GM15510 (cell line): ENCODE data around the gene XBP1.

Experiments
- POLR2A ChIP-seq: IDR thresholded peaks from 3 replicates; pipeline ENCODE4 v1.6.1; 2011; ENCODE audit warnings: borderline replicate concordance; ENCODE audit not compliant: insufficient read length; ENCODE audit errors: extremely low read depth

Gene XBP1

DNA sequence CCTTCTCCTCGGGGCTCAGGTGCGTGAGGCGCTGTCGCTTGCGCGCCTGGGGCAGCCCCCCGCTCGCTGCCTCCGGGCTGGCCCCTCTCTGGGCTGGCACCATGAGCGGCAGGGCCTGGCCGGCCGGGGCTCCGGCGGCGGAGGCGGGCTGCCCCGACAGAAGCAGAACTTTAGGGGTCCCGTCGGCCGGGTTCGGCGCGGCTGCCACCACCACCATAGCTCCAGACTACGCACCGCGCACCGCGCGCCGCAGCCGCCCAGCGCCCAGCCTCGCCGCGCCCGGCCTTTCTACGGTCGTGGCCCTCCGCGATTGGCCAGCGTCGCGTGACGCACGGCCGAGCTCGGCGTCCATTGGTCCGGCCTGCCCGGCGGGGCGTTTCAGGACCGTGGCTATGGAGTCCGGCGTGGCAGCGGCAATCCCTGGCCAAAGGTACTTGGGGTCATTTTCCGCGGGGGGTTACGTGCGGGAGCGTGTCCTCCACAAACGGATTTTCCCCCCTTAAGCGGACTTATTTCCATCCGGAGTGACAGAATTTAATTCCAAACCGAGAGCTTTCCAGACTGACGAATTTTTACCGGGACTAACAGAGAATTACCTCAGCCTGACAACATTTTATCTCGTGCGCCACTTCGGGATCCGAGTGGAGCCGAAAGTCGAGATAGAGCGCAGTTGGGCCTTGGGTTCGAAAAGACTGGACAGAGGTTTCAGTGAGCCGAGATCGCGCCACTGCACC is at the start of gene XBP1:
XBP1 (minus strand) TSS at position 262 of the 734 bp plus-strand sequence.
- TF ChIP-seq POLR2A, result peak; percentile 98

DNA sequence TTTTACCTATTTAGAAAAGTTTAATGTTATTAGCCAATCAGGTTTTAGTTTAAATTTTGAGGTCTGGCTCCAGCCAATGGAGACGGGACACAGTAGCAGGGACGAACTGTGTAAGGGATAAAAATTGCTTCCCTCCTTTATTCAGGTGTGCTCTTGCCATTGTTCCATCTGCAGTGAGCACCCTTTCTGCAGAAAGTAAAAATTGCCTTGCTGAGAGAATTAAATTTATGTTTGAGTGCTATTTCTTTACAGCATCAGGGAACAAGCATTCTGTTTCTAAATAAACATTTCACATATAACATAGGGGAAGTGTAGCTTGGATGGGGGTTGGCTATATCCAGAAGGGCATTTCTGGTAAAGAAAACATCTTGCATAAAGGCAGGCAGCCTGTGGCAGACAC is 46.6 kb upstream of the XBP1 start:
- no peak for TF ChIP-seq POLR2A

DNA sequence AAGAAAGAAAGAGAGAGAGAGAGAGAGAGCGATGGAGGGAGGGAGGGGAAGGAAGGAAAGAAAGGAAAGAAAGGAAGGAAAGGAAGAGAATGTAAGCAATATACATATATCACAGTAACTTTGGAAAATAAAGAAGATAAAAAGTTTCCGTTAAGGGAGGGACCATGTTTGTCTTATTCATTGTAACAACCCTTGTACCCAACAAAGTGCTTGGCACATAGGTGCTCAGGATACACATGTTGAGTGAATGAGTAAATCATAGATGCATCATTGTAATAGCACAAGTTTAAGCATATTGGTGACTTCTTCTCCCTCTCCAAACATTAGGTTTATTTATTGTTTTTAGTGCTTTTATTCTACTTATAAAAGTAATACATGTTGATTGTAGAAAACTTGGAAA is 43.3 kb upstream of the XBP1 start:
- TF ChIP-seq POLR2A, result no peak

GRCh38 chr22:28841111-28841510 is 40.7 kb upstream of the XBP1 start:
- no peak for TF ChIP-seq POLR2A

- TF ChIP-seq POLR2A, result no peak
Measured at GRCh38 chr22:28838971-28839370, 38.6 kb upstream of the XBP1 start.

- TF ChIP-seq POLR2A, result no peak
Measured at GRCh38 chr22:28837640-28838039, 37.3 kb upstream of the XBP1 start.

- no peak for TF ChIP-seq POLR2A
Measured at GRCh38 chr22:28835630-28836189, 35.3 kb upstream of the XBP1 start.

GRCh38 chr22:28833276-28833923 is 33.0 kb upstream of the XBP1 start:
- no peak for TF ChIP-seq POLR2A

GRCh38 chr22:28832731-28833130 is 32.4 kb upstream of the XBP1 start:
- no peak for TF ChIP-seq POLR2A

GRCh38 chr22:28831140-28832072 is 31.0 kb upstream of the XBP1 start:
- TF ChIP-seq POLR2A, result no peak

DNA sequence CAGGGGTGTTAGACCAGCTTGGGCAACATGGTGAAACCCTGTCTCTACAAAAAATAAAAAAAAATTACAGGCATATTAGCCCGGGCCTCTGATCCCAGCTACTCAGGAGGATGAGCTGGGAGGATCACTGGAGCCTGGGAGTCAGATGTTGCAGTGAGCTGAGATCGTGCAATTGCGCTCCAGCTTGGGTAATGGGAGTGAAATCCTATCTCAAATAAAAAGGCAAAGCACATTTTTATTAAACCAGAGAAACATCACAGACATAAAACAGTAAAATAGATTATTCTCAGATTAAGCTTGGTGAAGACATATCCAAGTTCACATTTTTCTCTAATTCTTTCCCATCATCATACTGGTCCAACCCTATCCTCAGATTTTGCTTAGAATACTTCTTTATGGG is 30.1 kb upstream of the XBP1 start:
- no peak for TF ChIP-seq POLR2A

GRCh38 chr22:28829358-28830181 is 29.2 kb upstream of the XBP1 start:
- TF ChIP-seq POLR2A, result no peak

DNA sequence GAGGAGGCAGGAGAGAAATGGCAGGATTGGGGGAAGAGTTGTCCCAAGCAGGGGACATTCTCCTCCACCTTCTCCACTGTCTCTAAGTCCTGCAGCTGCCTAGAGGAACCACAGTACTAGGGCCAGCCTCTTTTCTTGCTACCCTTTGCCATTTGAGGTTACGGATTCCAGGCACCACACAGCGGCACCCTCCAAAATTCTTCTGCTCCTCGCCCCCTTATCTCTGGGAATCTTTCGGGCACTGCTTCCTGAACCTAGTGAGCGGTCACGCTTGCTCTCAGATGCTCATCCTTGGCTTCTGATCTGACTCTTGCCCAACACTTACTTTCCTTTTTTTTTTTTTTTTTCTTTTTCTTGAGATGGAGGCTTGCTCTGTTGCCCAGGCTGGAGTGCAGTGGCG is 26.6 kb upstream of the XBP1 start:
- TF ChIP-seq POLR2A, result no peak

DNA sequence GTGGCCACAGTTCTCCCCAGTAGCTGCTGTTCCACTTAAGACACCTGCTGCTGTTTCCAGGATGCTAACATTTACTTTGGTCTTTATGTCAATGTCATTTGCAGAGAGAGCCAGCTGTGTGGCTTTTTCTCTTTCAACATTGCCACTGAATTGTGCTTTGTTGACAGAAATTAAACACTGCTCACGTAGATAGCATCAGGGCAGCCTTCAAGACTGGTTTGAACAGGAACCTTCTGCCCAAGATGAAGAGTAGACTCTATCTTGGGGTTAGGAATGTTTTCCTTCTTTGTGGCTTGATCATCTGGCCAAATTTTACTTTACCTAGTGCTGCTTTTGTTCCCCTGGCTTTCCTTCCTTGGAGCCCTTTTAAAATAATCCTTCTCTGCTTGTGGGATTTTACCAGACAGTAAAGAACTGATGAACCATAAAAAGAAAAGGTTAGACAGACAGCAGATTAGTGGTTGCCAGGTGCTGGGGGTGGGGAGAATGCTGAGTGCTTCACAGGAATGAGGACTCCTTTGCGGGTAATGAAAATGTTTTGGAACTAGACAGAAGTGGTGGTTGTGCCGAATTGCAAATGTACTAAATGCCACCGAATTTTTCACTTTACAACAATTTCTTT is 22.7 kb upstream of the XBP1 start:
- TF ChIP-seq POLR2A, result no peak

DNA sequence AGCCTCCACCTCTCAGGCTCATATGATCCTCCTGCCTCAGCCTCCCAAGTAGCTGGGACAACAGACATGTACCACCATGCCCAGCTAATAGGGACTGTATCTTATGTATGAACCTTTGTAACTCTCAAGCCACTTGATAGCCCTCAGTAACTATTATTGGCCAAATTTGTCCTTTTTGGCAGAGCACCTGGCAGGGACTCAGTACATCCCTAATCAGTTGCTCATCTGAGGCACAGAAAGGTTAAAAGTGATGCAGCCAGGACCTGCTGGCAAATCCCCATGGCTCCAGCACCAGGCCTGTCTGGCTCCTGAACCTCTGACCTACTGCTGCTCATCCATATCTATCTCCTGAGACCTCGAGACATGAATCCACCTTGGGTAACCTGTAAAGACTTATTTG is 21.1 kb upstream of the XBP1 start:
- TF ChIP-seq POLR2A, result no peak

DNA sequence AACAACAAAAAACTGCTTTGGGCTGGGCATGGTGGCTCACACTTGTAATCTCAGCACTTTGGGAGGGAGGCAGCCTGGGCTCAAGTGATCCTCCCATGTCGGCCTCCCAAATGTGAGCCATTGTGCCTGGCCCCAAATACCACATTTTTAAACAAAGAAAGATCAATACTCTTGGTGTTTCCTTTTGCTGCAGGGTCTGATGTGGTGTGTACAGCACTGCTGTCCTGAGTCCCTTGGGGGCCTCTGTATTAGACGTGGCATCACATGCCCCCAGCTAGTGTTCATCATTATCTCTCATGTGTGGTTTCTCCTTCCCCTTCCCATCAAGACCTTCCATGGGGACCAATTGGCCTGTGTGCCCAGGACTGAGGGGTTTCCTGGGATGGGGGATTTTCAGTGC is 20.5 kb upstream of the XBP1 start:
- no peak for TF ChIP-seq POLR2A
